Measurements from ENCODE around the gene PRMT7.

DNA sequence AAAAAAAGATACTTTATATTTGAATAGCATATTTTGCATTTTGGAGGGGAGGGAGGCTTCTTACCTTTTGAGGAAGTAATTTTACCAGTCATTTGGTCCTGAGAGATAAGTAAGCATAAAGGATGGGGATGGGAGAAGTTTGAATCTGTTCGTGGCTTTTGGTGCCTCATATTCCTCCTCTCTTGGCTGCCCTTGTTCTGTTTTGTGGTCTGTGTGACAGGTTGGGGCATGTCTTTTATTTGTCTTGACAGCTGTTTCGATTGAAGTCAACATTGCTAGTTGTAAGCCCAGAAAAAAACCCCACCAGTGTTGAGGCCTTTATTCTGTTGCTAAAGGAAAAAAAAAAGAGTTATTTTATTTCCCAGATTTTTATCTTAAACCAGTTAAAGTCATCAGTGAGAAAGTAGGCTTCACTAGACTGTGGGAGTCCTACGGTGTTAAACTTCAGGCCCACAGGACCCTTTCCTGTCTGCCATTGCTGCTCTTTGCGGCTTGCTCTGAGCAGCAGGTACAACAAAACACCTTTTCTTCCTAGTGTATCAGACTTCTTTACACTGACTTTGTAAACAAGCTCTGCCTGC is 35.1 kb upstream of the PRMT7 start:
- TF ChIP-seq, protein P1, sequence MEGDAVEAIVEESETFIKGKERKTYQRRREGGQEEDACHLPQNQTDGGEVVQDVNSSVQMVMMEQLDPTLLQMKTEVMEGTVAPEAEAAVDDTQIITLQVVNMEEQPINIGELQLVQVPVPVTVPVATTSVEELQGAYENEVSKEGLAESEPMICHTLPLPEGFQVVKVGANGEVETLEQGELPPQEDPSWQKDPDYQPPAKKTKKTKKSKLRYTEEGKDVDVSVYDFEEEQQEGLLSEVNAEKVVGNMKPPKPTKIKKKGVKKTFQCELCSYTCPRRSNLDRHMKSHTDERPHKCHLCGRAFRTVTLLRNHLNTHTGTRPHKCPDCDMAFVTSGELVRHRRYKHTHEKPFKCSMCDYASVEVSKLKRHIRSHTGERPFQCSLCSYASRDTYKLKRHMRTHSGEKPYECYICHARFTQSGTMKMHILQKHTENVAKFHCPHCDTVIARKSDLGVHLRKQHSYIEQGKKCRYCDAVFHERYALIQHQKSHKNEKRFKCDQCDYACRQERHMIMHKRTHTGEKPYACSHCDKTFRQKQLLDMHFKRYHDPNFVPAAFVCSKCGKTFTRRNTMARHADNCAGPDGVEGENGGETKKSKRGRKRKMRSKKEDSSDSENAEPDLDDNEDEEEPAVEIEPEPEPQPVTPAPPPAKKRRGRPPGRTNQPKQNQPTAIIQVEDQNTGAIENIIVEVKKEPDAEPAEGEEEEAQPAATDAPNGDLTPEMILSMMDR (IDR thresholded peaks at IDR 0.05) = no peak
- no peak for TF ChIP-seq EZH2 (IDR thresholded peaks at IDR 0.05; ENCODE audit: borderline replicate concordance, insufficient read depth, low read depth, low read length, poor library complexity, severe bottlenecking)
